Measurements from ENCODE around the gene CEMP1. TPM values are rescaled to one million over a fixed set of nuclear protein-coding genes. Genes with fewer than 3 reads are reported as not detected.

The CEMP1 gene
- total and polyA plus RNA-seq, 10 of the 15 experiments (the other 5 are each of a cell fraction or from before 2014, with no cell fraction given), result 0.05 to 8.2 (median 1.5) TPM; not detected in 5

- TF ChIP-seq CHD1 (IDR thresholded peaks at IDR 0.05; ENCODE audit: low read depth, low read length), result no peak
- no peak for TF ChIP-seq MYC (IDR thresholded peaks at IDR 0.05; ENCODE audit: insufficient read depth, insufficient read length, insufficient replicate concordance, low read length, severe bottlenecking)
- TF ChIP-seq ATF7 (IDR thresholded peaks at IDR 0.05; ENCODE audit: low read depth), result no peak
- no peak for TF ChIP-seq NFYA (IDR thresholded peaks at IDR 0.05; ENCODE audit: borderline replicate concordance, low read depth, low read length)
- no peak for TF ChIP-seq ETV6 (conservative IDR thresholded peaks at IDR 0.05 in 1 of 2, IDR thresholded peaks at IDR 0.05 in 1 of 2; ENCODE audit: borderline replicate concordance in 1 of 2, low read depth in 1 of 2)
- TF ChIP-seq MEF2B (IDR thresholded peaks at IDR 0.05; ENCODE audit: partially characterized antibody, poor library complexity, severe bottlenecking), result no peak
- TF ChIP-seq YY1 (IDR thresholded peaks at IDR 0.05; ENCODE audit: low read depth, low read length), result peak; percentile 57; the same call in 1 of the 2 replicates
- TF ChIP-seq NR2F1 (conservative IDR thresholded peaks at IDR 0.05), result no peak
- no peak for TF ChIP-seq BRCA1 (IDR thresholded peaks at IDR 0.05; ENCODE audit: low read depth, low read length)
- no peak for TF ChIP-seq HDAC6 (IDR thresholded peaks at IDR 0.05; ENCODE audit: unreplicated experiment)
- no peak for TF ChIP-seq SREBF1 (IDR thresholded peaks at IDR 0.05; ENCODE audit: low read length)
- TF ChIP-seq POU2F2 (IDR thresholded peaks at IDR 0.05; ENCODE audit: borderline replicate concordance, low read depth, low read length), result peak; percentile 26; the same call in 1 of the 3 replicates
- TF ChIP-seq TCF3 (IDR thresholded peaks at IDR 0.05; ENCODE audit: borderline replicate concordance, insufficient read depth, low read depth, low read length), result no peak
- no peak for TF ChIP-seq ZNF274 (IDR thresholded peaks at IDR 0.05; ENCODE audit: insufficient read depth, insufficient read length)
- TF ChIP-seq TCF12 (IDR thresholded peaks at IDR 0.05; ENCODE audit: low read depth, low read length), result no peak
- no peak for TF ChIP-seq POLR2A (IDR thresholded peaks at IDR 0.05; ENCODE audit: low read depth, low read length)
- no peak for TF ChIP-seq PKNOX1 (IDR thresholded peaks at IDR 0.05)
- no peak for TF ChIP-seq TAF1 (IDR thresholded peaks at IDR 0.05; ENCODE audit: borderline replicate concordance, low read depth, low read length)
- TF ChIP-seq LARP7 (IDR thresholded peaks at IDR 0.05), result 0 out of 2 replicates have a peak, but pooled peaks have one; percentile 19
- no peak for TF ChIP-seq ZNF622 (IDR thresholded peaks at IDR 0.05)
- TF ChIP-seq NFIC (IDR thresholded peaks at IDR 0.05; ENCODE audit: low read depth, low read length), result no peak
- TF ChIP-seq SKIL (IDR thresholded peaks at IDR 0.05; ENCODE audit: low read depth, poor library complexity, severe bottlenecking), result no peak
- no peak for TF ChIP-seq SUZ12 (IDR thresholded peaks at IDR 0.05; ENCODE audit: unreplicated experiment)
- peak; percentile 93 for TF ChIP-seq RAD21 (IDR thresholded peaks at IDR 0.05; ENCODE audit: insufficient read depth, low read depth, low read length)
- no peak for TF ChIP-seq PML (IDR thresholded peaks at IDR 0.05; ENCODE audit: low read length)
- no peak for TF ChIP-seq MYB (IDR thresholded peaks at IDR 0.05; ENCODE audit: borderline replicate concordance, low read depth, low read length)
- TF ChIP-seq RB1 (IDR thresholded peaks at IDR 0.05; ENCODE audit: borderline replicate concordance), result peak; percentile 69; the same call in 1 of the 2 replicates
- TF ChIP-seq EED (IDR thresholded peaks at IDR 0.05; ENCODE audit: low read depth), result no peak
- no peak for TF ChIP-seq HCFC1 (IDR thresholded peaks at IDR 0.05; ENCODE audit: low read length)
- TF ChIP-seq RBBP5 (conservative IDR thresholded peaks at IDR 0.05), result no peak
- no peak for TF ChIP-seq YBX1 (IDR thresholded peaks at IDR 0.05)
- TF ChIP-seq NRF1 (conservative IDR thresholded peaks at IDR 0.05; ENCODE audit: low read depth, low read length), result no peak
These were observed 30.1 kb downstream of the CEMP1 start (continued) for GRCh38 chr16:2500918-2501750.
